ENCODE data around the gene RBP3.

RBP3 gene

GRCh38 chr10:47318706-47319105 is 29.5 kb upstream of the RBP3 start:
- no peak for DNase-seq (ENCODE audit: low read depth in 2 of 2)

DNA sequence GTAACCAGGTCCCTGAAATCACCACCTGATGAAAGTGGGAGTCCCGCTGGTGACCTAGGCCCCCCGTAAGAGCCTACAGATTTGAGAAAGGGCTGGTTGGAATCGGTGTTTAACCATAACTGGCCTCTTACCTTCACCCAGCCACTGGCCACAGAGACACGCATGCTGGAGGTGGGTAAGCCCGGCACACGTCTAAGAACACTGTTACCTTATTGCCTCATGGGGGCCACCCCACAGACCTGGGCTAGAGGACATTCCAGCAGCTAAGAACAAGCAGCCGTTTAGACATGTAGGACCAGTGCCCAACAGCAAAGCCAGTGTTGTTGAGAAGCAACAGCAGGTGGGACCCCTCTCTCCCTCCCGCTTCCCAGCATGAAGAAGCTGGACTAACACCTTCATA is 28.4 kb upstream of the RBP3 start:
- DNase-seq (ENCODE audit: low read depth in 2 of 2), result no peak

GRCh38 chr10:47320812-47321211 is 27.4 kb upstream of the RBP3 start:
- no peak for DNase-seq (ENCODE audit: low read depth in 2 of 2)

GRCh38 chr10:47321521-47322195 is 26.5 kb upstream of the RBP3 start:
- DNase-seq (ENCODE audit: low read depth in 2 of 2), result no peak

- no peak for DNase-seq (ENCODE audit: low read depth in 2 of 2)
These were observed 25.7 kb upstream of the RBP3 start, which contains the start of gene GDF2 for GRCh38 chr10:47322300-47323061. TSS of gene GDF2 (plus strand) at chr10:47322454. CDS start at chr10:47322669, 215 bp downstream.

GRCh38 chr10:47323087-47323486 is 25.1 kb upstream of the RBP3 start:
- DNase-seq (ENCODE audit: low read depth in 2 of 2), result no peak

GRCh38 chr10:47323636-47324296 is 24.4 kb upstream of the RBP3 start:
- DNase-seq (ENCODE audit: low read depth in 2 of 2), result no peak

GRCh38 chr10:47325303-47326291 is 22.6 kb upstream of the RBP3 start:
- no peak for DNase-seq (ENCODE audit: low read depth in 2 of 2)

GRCh38 chr10:47326306-47326926 is 21.7 kb upstream of the RBP3 start:
- no peak for DNase-seq (ENCODE audit: low read depth in 2 of 2)

GRCh38 chr10:47326927-47327330 is 21.2 kb upstream of the RBP3 start:
- DNase-seq (ENCODE audit: low read depth in 2 of 2), result no peak

GRCh38 chr10:47329855-47330254 is 18.3 kb upstream of the RBP3 start:
- no peak for DNase-seq (ENCODE audit: low read depth in 2 of 2)

GRCh38 chr10:47330366-47330765 is 17.8 kb upstream of the RBP3 start:
- DNase-seq (ENCODE audit: low read depth in 2 of 2), result no peak

DNA sequence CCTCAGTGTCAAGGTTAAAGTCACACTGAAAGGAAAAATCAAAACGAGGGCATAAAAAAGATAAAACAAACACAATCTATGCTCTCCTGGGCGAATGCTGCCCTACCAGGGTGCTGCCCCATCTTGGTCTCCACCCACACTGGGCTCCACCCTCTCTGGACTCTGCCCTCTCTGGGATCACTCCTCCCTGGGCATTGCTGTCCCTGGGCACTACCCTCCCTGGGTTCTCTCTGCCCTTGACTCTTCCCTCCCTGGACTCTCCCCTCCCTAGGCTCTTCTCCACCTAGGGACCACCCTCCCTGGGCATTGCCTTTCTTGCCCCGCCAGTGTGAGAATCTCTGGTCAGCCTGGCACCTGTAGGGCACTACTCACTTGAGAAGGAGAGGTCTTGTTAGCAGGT is 17.4 kb upstream of the RBP3 start:
- DNase-seq (ENCODE audit: low read depth in 2 of 2), result no peak

GRCh38 chr10:47331491-47331890 is 16.7 kb upstream of the RBP3 start:
- DNase-seq (ENCODE audit: low read depth in 2 of 2), result no peak

DNA sequence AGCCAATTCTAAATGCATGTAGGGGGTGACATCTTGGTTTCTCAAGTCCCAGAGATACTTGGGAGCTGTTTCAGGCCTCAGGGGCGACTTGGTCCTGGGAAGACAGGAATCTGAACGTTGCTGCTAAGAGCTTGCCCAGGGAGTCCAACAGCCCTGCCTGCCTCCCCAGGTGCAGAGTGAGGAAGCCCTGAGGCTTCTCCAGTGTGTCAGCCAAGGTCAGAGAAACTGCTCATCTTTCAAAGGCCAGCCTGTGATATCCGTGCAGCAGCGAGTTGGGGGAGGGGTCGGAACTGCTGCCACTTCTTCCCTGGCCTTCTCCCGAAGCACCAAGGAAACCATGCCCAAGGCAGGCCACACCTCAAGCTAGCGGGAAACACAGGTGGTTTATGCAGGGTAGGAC is 16.2 kb upstream of the RBP3 start:
- no peak for DNase-seq (ENCODE audit: low read depth in 2 of 2)

- DNase-seq (ENCODE audit: low read depth in 2 of 2), result no peak
These were observed 15.8 kb upstream of the RBP3 start for GRCh38 chr10:47332371-47332770.

DNA sequence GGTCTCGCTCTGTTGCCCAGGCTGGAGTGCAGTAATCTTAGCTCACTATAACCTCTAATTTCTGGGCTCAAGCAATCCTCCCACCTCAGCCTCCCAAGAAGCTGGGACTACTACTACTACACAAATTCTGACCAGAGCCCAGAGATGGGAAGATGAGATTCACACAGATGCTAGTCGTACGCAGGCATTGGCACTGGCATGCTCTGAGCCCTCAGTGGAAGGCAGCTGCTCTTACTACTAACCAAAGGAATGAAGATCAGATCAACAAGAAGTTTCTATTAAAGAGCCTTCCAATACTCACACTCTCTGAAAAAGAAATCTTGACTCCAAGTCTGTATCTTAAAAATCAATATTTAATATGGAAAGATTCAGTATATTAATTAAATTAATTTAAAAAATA is 15.2 kb upstream of the RBP3 start:
- DNase-seq (ENCODE audit: low read depth in 2 of 2), result no peak

- no peak for DNase-seq (ENCODE audit: low read depth in 2 of 2)
These were observed 14.6 kb upstream of the RBP3 start for GRCh38 chr10:47333532-47333931.

GRCh38 chr10:47334466-47335295 is 13.5 kb upstream of the RBP3 start:
- no peak for DNase-seq (ENCODE audit: low read depth in 2 of 2)

GRCh38 chr10:47335906-47336305 is 12.3 kb upstream of the RBP3 start:
- no peak for DNase-seq (ENCODE audit: low read depth in 2 of 2)
